Mesothelial cell of epicardium (in vitro differentiated cells): ENCODE data around the gene GLOD4. TPM values are rescaled to one million over a fixed set of nuclear protein-coding genes. Genes with fewer than 3 reads are reported as not detected.
"Not testable (repeated sequence)": the region's sequence is repeated elsewhere in the genome, so short reads cannot be mapped to it uniquely, and the experiment has no call there.

Experiments used
- DNase-seq, 2 experiments: peaks; one replicate each; pipeline ENCODE4 v3.0.0; 2021; ENCODE audit warnings: low spot score in 2 of 2; ENCODE audit not compliant: unreplicated experiment in 2 of 2
- H3K27ac Mint-ChIP-seq: 2 replicates; pipeline ENCODE4 v1.8.0; 2021; ENCODE audit warnings: mixed read lengths
- H3K27me3 Mint-ChIP-seq: 2 replicates; pipeline ENCODE4 v1.8.0; 2021; ENCODE audit warnings: low read depth, mixed read lengths
- H3K36me3 Mint-ChIP-seq: 2 replicates; pipeline ENCODE4 v1.8.0; 2021; ENCODE audit warnings: mixed read lengths
- H3K4me1 Mint-ChIP-seq: 2 replicates; pipeline ENCODE4 v1.8.0; 2021; ENCODE audit warnings: mixed read lengths
- H3K4me3 Mint-ChIP-seq: 2 replicates; pipeline ENCODE4 v1.8.0; 2021; ENCODE audit warnings: mild to moderate bottlenecking, moderate library complexity, mixed read lengths
- H3K9me3 Mint-ChIP-seq: 2 replicates; pipeline ENCODE4 v1.8.0; 2021; ENCODE audit warnings: mixed read lengths
- CTCF ChIP-seq: fragments of 200-600 bp; sonication (generic); IDR thresholded peaks from one replicate; pipeline ENCODE4 v1.5.0; 2021; ENCODE audit warnings: antibody characterized with exemption; ENCODE audit not compliant: unreplicated experiment
- total RNA-seq: library from RNA; stranded (reverse); gene quantifications from 3 replicates; pipeline ENCODE4 v1.2.1, GENCODE V29; 2021

Gene GLOD4
- total RNA-seq, 1 donor from 2014 or later, result 72.1 TPM

GRCh38 chr17:811051-811784, 29.1 kb upstream of the GLOD4 start:
- Mint-ChIP-seq H3K4me3 (no peak overlapping the region), H3K27me3 (no peaks in the 10 kb centered on the region), H3K4me1 (peaks cover 2% of the 10 kb centered on the region), H3K27ac (peak overlapping the region; percentile 73), H3K36me3 (peaks cover 30% of the 10 kb centered on the region), H3K9me3 (no peaks in the 10 kb centered on the region)
- no peak for TF ChIP-seq CTCF
- no peak for DNase-seq

GRCh38 chr17:807523-808294, 25.6 kb upstream of the GLOD4 start:
- no peak overlapping the region for H3K27ac Mint-ChIP-seq
- H3K4me3 Mint-ChIP-seq, result no peak overlapping the region
- H3K9me3 Mint-ChIP-seq, result no peaks in the 10 kb centered on the region
- no peaks in the 10 kb centered on the region for H3K27me3 Mint-ChIP-seq
- no peak for DNase-seq
- peaks cover 2% of the 10 kb centered on the region for H3K4me1 Mint-ChIP-seq
- TF ChIP-seq CTCF, result no peak
- peaks cover 19% of the 10 kb centered on the region for H3K36me3 Mint-ChIP-seq

- H3K4me3 Mint-ChIP-seq, result no peak overlapping the region
- TF ChIP-seq CTCF, result no peak
These were observed 24.9 kb upstream of the GLOD4 start for GRCh38 chr17:806781-807522.

GRCh38 chr17:806346-806745, 24.3 kb upstream of the GLOD4 start:
- no peaks in the 10 kb centered on the region for H3K27me3 Mint-ChIP-seq
- peaks cover 13% of the 10 kb centered on the region for H3K36me3 Mint-ChIP-seq
- no peak overlapping the region for H3K27ac Mint-ChIP-seq
- no peak overlapping the region for H3K4me3 Mint-ChIP-seq
- H3K9me3 Mint-ChIP-seq, result no peaks in the 10 kb centered on the region
- H3K4me1 Mint-ChIP-seq, result peaks cover 2% of the 10 kb centered on the region
- no peak for DNase-seq
- TF ChIP-seq CTCF, result no peak

More at GRCh38 chr17:806781-807522, 24.9 kb upstream of the GLOD4 start:
- no peaks in the 10 kb centered on the region for H3K27me3 Mint-ChIP-seq
- H3K4me1 Mint-ChIP-seq, result peaks cover 2% of the 10 kb centered on the region
- no peaks in the 10 kb centered on the region for H3K9me3 Mint-ChIP-seq
- DNase-seq, result no peak
- peaks cover 13% of the 10 kb centered on the region for H3K36me3 Mint-ChIP-seq
- H3K27ac Mint-ChIP-seq, result no peak overlapping the region

- not testable (repeated sequence) for H3K27ac Mint-ChIP-seq, H3K27me3 Mint-ChIP-seq, H3K4me3 Mint-ChIP-seq, H3K9me3 Mint-ChIP-seq, H3K4me1 Mint-ChIP-seq, DNase-seq
- H3K36me3 Mint-ChIP-seq, result peaks cover 13% of the 10 kb centered on the region
These were observed 23.8 kb upstream of the GLOD4 start for GRCh38 chr17:805886-806285.
